Measurements from ENCODE around the gene ADNP2. TPM values are rescaled to one million over a fixed set of nuclear protein-coding genes. Genes with fewer than 3 reads are reported as not detected.
"Not testable (repeated sequence)": the region's sequence is repeated elsewhere in the genome, so short reads cannot be mapped to it uniquely, and the experiment has no call there.

ADNP2 gene
- total and polyA plus RNA-seq, 4 donors = 3.1 to 20.1 (median 11.3) TPM

DNA sequence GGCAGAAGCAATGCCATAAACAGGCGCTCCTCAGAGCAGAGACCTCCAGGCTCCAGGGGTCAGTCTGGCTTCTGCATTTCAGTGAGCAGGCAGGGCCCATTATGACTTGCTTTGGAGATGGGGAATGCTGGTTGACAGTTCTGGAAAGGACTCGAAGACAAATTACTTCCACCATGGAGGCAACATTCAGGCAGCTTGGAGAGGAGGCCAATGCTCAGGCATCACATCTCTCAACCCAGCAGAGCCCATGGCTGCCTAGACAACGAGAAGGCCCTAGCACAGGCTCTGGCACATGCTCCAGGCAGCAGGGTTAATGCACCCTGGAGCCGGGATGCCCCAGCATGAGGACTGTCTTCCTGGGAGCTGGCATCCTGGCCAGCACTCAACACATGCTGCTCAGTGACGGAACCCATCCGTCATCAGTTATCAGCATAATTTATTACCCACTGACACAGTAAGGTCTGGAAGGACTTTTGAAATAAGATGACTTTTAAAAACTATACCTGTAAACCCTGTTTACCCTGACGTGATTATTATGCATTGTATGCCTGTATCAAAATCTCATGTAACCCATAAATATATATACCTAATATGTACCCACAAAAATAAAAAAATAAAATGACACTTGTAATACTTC lies 52.8 kb downstream of the ADNP2 start:
- no peaks in the 10 kb centered on the region for H3K27me3 ChIP-seq (ENCODE audit: control insufficient read depth in 1 of 2, insufficient read depth in 2 of 2, low read length in 1 of 2)
- intact Hi-C loops (cut with DNase I) = no loop called here
- no peak for ATAC-seq (ENCODE audit: low FRiP score)
- H3K4me1 ChIP-seq (ENCODE audit: control insufficient read depth in 1 of 2, insufficient read depth in 2 of 2, low read length in 2 of 2) = no peaks in the 10 kb centered on the region
- no peak overlapping the region for H3K4me3 ChIP-seq (ENCODE audit: low read length in 2 of 2)
- 66 to 74% methylated on average over 7 of the region's 7 CpGs for WGBS, 2 donors
- H3K9me3 ChIP-seq (ENCODE audit: control insufficient read depth, low read length) = no peaks in the 10 kb centered on the region
- no peaks in the 10 kb centered on the region for H3K36me3 ChIP-seq (ENCODE audit: control insufficient read depth in 1 of 2, insufficient read depth in 2 of 2, low read length in 1 of 2)
- no peak for DNase-seq
- H3K27ac ChIP-seq (ENCODE audit: low read depth in 1 of 2, low read length in 2 of 2) = no peak overlapping the region

DNA sequence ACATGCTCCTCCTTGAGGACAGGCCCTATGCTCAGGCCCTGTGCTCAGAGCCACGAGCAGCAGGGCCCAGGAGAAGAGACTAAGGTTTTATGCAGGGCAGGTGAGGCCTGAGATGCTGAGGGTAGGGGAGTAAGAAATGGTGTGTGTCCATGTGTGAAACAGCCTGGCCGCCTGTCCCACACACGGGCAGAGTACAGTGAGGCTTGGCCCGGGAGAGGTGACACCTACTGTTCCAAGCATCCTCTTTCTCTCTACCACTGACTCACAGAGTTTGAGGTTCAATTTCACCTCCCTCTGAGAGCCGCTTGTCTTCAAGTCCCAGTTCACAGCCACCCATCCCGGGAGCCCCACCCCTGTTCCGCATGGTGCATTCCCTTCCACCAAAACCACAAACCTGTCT lies 54.1 kb downstream of the ADNP2 start:
- no peaks in the 10 kb centered on the region for H3K4me1 ChIP-seq (ENCODE audit: control insufficient read depth in 1 of 2, insufficient read depth in 2 of 2, low read length in 2 of 2)
- intact Hi-C loops (cut with DNase I) = no loop called here
- no peaks in the 10 kb centered on the region for H3K36me3 ChIP-seq (ENCODE audit: control insufficient read depth in 1 of 2, insufficient read depth in 2 of 2, low read length in 1 of 2)
- no peak overlapping the region for H3K4me3 ChIP-seq (ENCODE audit: low read length in 2 of 2)
- no peaks in the 10 kb centered on the region for H3K9me3 ChIP-seq (ENCODE audit: control insufficient read depth, low read length)
- no peak for DNase-seq
- no peak overlapping the region for H3K27ac ChIP-seq (ENCODE audit: low read depth in 1 of 2, low read length in 2 of 2)
- WGBS, 2 donors = 98% methylated on average over 7 of the region's 7 CpGs
- no peak for ATAC-seq (ENCODE audit: low FRiP score)
- H3K27me3 ChIP-seq (ENCODE audit: control insufficient read depth in 1 of 2, insufficient read depth in 2 of 2, low read length in 1 of 2) = no peaks in the 10 kb centered on the region

GRCh38 chr18:80164727-80165355 lies 55.8 kb downstream of the ADNP2 start:
- H3K27ac ChIP-seq (ENCODE audit: low read depth in 1 of 2, low read length in 2 of 2); ATAC-seq (ENCODE audit: low FRiP score); intact Hi-C loops (cut with DNase I); H3K36me3 ChIP-seq (ENCODE audit: control insufficient read depth in 1 of 2, insufficient read depth in 2 of 2, low read length in 1 of 2); H3K4me1 ChIP-seq (ENCODE audit: control insufficient read depth in 1 of 2, insufficient read depth in 2 of 2, low read length in 2 of 2); H3K27me3 ChIP-seq (ENCODE audit: control insufficient read depth in 1 of 2, insufficient read depth in 2 of 2, low read length in 1 of 2); DNase-seq; H3K4me3 ChIP-seq (ENCODE audit: low read length in 2 of 2); H3K9me3 ChIP-seq (ENCODE audit: control insufficient read depth, low read length): not testable (repeated sequence)
- 41 to 55% methylated on average over 9 of the region's 9 CpGs for WGBS, 2 donors

DNA sequence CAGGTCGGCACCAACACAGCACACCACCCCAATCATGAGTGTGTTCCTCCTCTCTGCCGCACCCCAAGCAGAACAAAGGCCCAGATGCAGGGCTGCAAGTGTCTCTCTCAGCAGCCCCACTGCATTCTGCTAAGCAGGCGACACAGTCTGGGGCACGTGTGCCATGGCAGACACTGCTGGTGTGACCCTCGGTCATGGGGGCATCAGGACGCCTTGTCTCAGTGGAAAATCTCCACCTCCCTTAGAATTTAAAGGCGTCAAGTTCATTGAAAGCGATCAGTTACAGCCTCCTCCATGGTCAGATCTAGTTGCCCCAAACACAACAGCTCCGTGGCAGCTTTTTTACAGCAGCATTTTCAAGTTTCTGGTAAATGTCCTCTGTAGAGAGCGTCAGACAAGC lies 57.2 kb downstream of the ADNP2 start:
- intact Hi-C loops (cut with DNase I) = no loop called here
- Histone ChIP-seq H3K36me3 (ENCODE audit: control insufficient read depth in 1 of 2, insufficient read depth in 2 of 2, low read length in 1 of 2) (no peaks in the 10 kb centered on the region), H3K4me1 (ENCODE audit: control insufficient read depth in 1 of 2, insufficient read depth in 2 of 2, low read length in 2 of 2) (no peaks in the 10 kb centered on the region), H3K27ac (ENCODE audit: low read depth in 1 of 2, low read length in 2 of 2) (no peak overlapping the region), H3K27me3 (ENCODE audit: control insufficient read depth in 1 of 2, insufficient read depth in 2 of 2, low read length in 1 of 2) (no peaks in the 10 kb centered on the region), H3K4me3 (ENCODE audit: low read length in 2 of 2) (no peak overlapping the region), H3K9me3 (ENCODE audit: control insufficient read depth, low read length) (no peaks in the 10 kb centered on the region)
- 93 to 94% methylated on average over 10 of the region's 10 CpGs for WGBS, 2 donors
- DNase-seq (no peak), ATAC-seq (ENCODE audit: low FRiP score) (no peak)

- H3K4me3 ChIP-seq (ENCODE audit: low read length in 2 of 2) = no peak overlapping the region
- no peak overlapping the region for H3K27ac ChIP-seq (ENCODE audit: low read depth in 1 of 2, low read length in 2 of 2)
- ATAC-seq (ENCODE audit: low FRiP score) (no peak), DNase-seq (no peak)
- H3K36me3 ChIP-seq (ENCODE audit: control insufficient read depth in 1 of 2, insufficient read depth in 2 of 2, low read length in 1 of 2) = no peaks in the 10 kb centered on the region
- intact Hi-C loops (cut with DNase I) = no loop called here
- no peaks in the 10 kb centered on the region for H3K9me3 ChIP-seq (ENCODE audit: control insufficient read depth, low read length)
- no peaks in the 10 kb centered on the region for H3K4me1 ChIP-seq (ENCODE audit: control insufficient read depth in 1 of 2, insufficient read depth in 2 of 2, low read length in 2 of 2)
- H3K27me3 ChIP-seq (ENCODE audit: control insufficient read depth in 1 of 2, insufficient read depth in 2 of 2, low read length in 1 of 2) = no peaks in the 10 kb centered on the region
- WGBS, 2 donors = 84% methylated on average over 6 of the region's 6 CpGs
Measured at GRCh38 chr18:80166725-80167124, 57.7 kb downstream of the ADNP2 start.

DNA sequence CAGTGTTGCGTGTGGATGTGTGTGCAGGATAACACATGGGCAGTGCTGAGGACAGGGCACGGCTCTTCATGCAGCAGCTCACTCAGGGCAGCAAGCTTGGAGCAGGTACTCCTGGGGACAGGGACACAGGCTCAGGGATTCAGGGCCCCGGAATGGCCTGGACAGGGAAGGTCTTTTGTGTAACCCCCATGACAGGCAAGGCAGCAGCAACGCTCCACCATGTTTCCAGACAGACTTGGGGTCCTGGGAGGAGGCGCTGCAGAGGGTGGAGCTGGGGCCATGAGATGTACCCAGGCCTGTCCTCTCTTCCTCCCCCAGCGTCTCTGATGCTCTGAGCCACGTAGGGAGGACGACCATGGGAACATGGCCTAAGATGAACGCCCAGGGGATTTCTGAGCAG lies 58.3 kb downstream of the ADNP2 start:
- no peaks in the 10 kb centered on the region for H3K9me3 ChIP-seq (ENCODE audit: control insufficient read depth, low read length)
- H3K27me3 ChIP-seq (ENCODE audit: control insufficient read depth in 1 of 2, insufficient read depth in 2 of 2, low read length in 1 of 2) = no peaks in the 10 kb centered on the region
- no peaks in the 10 kb centered on the region for H3K4me1 ChIP-seq (ENCODE audit: control insufficient read depth in 1 of 2, insufficient read depth in 2 of 2, low read length in 2 of 2)
- no peak overlapping the region for H3K4me3 ChIP-seq (ENCODE audit: low read length in 2 of 2)
- intact Hi-C loops (cut with DNase I) = no loop called here
- H3K27ac ChIP-seq (ENCODE audit: low read depth in 1 of 2, low read length in 2 of 2) = no peak overlapping the region
- 88 to 91% methylated on average over 9 of the region's 9 CpGs for WGBS, 2 donors
- DNase-seq = no peak
- no peak for ATAC-seq (ENCODE audit: low FRiP score)
- H3K36me3 ChIP-seq (ENCODE audit: control insufficient read depth in 1 of 2, insufficient read depth in 2 of 2, low read length in 1 of 2) = no peaks in the 10 kb centered on the region

DNA sequence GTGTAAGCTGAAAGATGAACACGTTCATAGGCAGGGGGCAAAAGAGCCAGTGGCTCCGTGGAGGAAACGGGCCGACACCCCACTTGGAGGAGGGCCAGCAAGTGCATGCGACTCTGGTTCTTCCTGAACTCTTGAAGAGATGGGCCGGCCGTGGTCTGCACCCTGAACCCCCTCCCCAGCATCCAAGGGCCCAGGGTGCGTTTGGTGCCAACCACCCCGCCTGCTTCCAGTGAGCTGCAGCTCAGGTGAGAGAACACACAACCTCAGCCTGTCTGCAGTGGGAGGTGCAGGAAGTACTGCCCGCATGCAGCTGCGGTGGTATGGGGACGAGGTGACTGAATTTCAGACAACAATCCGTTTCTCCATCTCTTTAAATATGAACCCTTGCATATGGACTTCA lies 58.9 kb downstream of the ADNP2 start:
- intact Hi-C loops (cut with DNase I) = no loop called here
- Histone ChIP-seq H3K9me3 (ENCODE audit: control insufficient read depth, low read length) (no peaks in the 10 kb centered on the region), H3K36me3 (ENCODE audit: control insufficient read depth in 1 of 2, insufficient read depth in 2 of 2, low read length in 1 of 2) (no peaks in the 10 kb centered on the region), H3K4me1 (ENCODE audit: control insufficient read depth in 1 of 2, insufficient read depth in 2 of 2, low read length in 2 of 2) (no peaks in the 10 kb centered on the region), H3K4me3 (ENCODE audit: low read length in 2 of 2) (no peak overlapping the region), H3K27me3 (ENCODE audit: control insufficient read depth in 1 of 2, insufficient read depth in 2 of 2, low read length in 1 of 2) (no peaks in the 10 kb centered on the region), H3K27ac (ENCODE audit: low read depth in 1 of 2, low read length in 2 of 2) (no peak overlapping the region)
- ATAC-seq (ENCODE audit: low FRiP score) = no peak
- no peak for DNase-seq
- WGBS, 2 donors = 73 to 80% methylated on average over 13 of the region's 13 CpGs

DNA sequence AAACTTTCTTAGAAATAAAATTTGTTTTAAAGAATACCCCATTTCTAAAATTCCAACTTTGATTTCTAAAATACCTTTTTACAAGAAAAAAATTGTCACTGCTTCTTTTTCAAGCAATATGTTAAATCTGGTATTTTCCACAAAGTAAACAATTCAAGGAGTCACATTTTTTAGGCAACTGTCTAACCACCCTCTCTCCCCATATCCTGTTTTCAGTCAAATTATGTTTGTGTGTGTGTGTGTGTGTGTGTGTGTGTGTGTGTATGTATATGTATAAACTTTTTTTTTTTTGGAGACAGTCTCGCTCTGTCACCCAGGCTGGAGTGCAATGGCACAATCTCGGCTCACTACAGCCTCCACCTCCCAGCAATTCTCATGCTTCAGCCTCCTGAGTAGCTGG lies 59.3 kb downstream of the ADNP2 start:
- 93 to 94% methylated on average over 2 of the region's 2 CpGs for WGBS, 2 donors
- H3K4me3 ChIP-seq (ENCODE audit: low read length in 2 of 2) = no peak overlapping the region
- ATAC-seq (ENCODE audit: low FRiP score) (no peak), DNase-seq (no peak)
- intact Hi-C loops (cut with DNase I) = no loop called here
- no peaks in the 10 kb centered on the region for H3K36me3 ChIP-seq (ENCODE audit: control insufficient read depth in 1 of 2, insufficient read depth in 2 of 2, low read length in 1 of 2)
- no peaks in the 10 kb centered on the region for H3K27me3 ChIP-seq (ENCODE audit: control insufficient read depth in 1 of 2, insufficient read depth in 2 of 2, low read length in 1 of 2)
- no peak overlapping the region for H3K27ac ChIP-seq (ENCODE audit: low read depth in 1 of 2, low read length in 2 of 2)
- no peaks in the 10 kb centered on the region for H3K4me1 ChIP-seq (ENCODE audit: control insufficient read depth in 1 of 2, insufficient read depth in 2 of 2, low read length in 2 of 2)
- H3K9me3 ChIP-seq (ENCODE audit: control insufficient read depth, low read length) = no peaks in the 10 kb centered on the region

GRCh38 chr18:80168982-80169381 lies 59.9 kb downstream of the ADNP2 start:
- H3K36me3 ChIP-seq (ENCODE audit: control insufficient read depth in 1 of 2, insufficient read depth in 2 of 2, low read length in 1 of 2) = no peaks in the 10 kb centered on the region
- 94% methylated on average over 15 of the region's 15 CpGs for WGBS, 2 donors

More at GRCh38 chr18:80168982-80169381, 59.9 kb downstream of the ADNP2 start:
- no peak overlapping the region for H3K4me3 ChIP-seq (ENCODE audit: low read length in 2 of 2)
- intact Hi-C loops (cut with DNase I) = no loop called here
- H3K27me3 ChIP-seq (ENCODE audit: control insufficient read depth in 1 of 2, insufficient read depth in 2 of 2, low read length in 1 of 2) = no peaks in the 10 kb centered on the region
- peak in 1 of 2 donors; percentile 63 for DNase-seq
- ATAC-seq (ENCODE audit: low FRiP score) = no peak
- H3K27ac ChIP-seq (ENCODE audit: low read depth in 1 of 2, low read length in 2 of 2) = no peak overlapping the region
- no peaks in the 10 kb centered on the region for H3K4me1 ChIP-seq (ENCODE audit: control insufficient read depth in 1 of 2, insufficient read depth in 2 of 2, low read length in 2 of 2)
- no peaks in the 10 kb centered on the region for H3K9me3 ChIP-seq (ENCODE audit: control insufficient read depth, low read length)

Measured in aorta (tissue), 5 donors.